ENCODE results near the gene GNPDA1.

DNA sequence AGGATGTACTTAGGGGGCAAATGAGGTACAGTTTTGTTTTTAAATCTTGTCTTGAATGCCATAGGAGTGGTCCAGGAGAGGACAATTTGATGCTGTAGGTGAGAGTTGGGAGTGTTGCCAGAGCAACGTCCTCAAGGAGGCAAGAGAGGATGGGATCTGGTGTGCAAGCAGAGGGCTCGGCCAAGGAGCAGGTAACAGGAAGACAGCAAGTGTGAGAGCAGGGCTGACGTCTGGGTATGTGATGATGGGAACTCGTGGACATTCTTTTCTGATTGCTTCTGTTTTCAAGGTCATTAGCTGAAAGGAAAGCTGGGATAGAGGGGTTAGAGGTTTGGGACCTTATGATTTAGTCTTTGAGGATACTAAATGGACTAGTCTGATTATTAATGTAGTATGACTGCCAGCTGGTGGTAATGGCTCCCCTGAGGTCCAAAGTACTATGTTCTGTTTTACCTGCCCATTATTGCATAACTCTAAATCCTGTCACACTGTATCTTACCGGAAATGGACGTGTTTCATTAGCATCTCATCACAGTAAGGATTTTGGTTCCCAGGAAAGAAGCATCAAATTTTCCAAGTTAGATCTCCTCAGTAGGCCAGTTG is 15.4 kb downstream of the GNPDA1 start:
- TF ChIP-seq, protein P1, sequence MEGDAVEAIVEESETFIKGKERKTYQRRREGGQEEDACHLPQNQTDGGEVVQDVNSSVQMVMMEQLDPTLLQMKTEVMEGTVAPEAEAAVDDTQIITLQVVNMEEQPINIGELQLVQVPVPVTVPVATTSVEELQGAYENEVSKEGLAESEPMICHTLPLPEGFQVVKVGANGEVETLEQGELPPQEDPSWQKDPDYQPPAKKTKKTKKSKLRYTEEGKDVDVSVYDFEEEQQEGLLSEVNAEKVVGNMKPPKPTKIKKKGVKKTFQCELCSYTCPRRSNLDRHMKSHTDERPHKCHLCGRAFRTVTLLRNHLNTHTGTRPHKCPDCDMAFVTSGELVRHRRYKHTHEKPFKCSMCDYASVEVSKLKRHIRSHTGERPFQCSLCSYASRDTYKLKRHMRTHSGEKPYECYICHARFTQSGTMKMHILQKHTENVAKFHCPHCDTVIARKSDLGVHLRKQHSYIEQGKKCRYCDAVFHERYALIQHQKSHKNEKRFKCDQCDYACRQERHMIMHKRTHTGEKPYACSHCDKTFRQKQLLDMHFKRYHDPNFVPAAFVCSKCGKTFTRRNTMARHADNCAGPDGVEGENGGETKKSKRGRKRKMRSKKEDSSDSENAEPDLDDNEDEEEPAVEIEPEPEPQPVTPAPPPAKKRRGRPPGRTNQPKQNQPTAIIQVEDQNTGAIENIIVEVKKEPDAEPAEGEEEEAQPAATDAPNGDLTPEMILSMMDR (IDR thresholded peaks at IDR 0.05; ENCODE audit: control extremely low read depth in 1 of 3, insufficient read depth in 1 of 3, low read depth in 1 of 3, low read length in 3 of 3), result no peak
- TF ChIP-seq GABPA (IDR thresholded peaks at IDR 0.05; ENCODE audit: borderline replicate concordance, insufficient read depth, low read length) (no peak), POLR2A (IDR thresholded peaks at IDR 0.05; ENCODE audit: control extremely low read depth in 1 of 2, low read depth in 2 of 2, low read length in 2 of 2) (no peak), KDM5A (IDR thresholded peaks at IDR 0.05; ENCODE audit: low read length) (no peak), EP300 (IDR thresholded peaks at IDR 0.05; ENCODE audit: borderline replicate concordance in 1 of 2, low read depth in 2 of 2, low read length in 2 of 2) (no peak), ZNF274 (IDR thresholded peaks at IDR 0.05; ENCODE audit: borderline replicate concordance, extremely low read depth, low read length) (no peak), CEBPB (IDR thresholded peaks at IDR 0.05; ENCODE audit: low read depth, low read length) (no peak), POLR2AphosphoS5 (IDR thresholded peaks at IDR 0.05; ENCODE audit: low read depth, low read length) (no peak), EZH2 (IDR thresholded peaks at IDR 0.05; ENCODE audit: low read depth, low read length, severe bottlenecking) (no peak), FOSL1 (IDR thresholded peaks at IDR 0.05; ENCODE audit: insufficient read depth, low read depth, low read length) (no peak), BCL11A (IDR thresholded peaks at IDR 0.05; ENCODE audit: low read depth in 2 of 2, low read length in 2 of 2) (no peak)
- TF ChIP-seq, protein P2, sequence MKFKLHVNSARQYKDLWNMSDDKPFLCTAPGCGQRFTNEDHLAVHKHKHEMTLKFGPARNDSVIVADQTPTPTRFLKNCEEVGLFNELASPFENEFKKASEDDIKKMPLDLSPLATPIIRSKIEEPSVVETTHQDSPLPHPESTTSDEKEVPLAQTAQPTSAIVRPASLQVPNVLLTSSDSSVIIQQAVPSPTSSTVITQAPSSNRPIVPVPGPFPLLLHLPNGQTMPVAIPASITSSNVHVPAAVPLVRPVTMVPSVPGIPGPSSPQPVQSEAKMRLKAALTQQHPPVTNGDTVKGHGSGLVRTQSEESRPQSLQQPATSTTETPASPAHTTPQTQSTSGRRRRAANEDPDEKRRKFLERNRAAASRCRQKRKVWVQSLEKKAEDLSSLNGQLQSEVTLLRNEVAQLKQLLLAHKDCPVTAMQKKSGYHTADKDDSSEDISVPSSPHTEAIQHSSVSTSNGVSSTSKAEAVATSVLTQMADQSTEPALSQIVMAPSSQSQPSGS (IDR thresholded peaks at IDR 0.05; ENCODE audit: low read length), result no peak
- TF ChIP-seq, protein P3, sequence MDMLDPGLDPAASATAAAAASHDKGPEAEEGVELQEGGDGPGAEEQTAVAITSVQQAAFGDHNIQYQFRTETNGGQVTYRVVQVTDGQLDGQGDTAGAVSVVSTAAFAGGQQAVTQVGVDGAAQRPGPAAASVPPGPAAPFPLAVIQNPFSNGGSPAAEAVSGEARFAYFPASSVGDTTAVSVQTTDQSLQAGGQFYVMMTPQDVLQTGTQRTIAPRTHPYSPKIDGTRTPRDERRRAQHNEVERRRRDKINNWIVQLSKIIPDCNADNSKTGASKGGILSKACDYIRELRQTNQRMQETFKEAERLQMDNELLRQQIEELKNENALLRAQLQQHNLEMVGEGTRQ (IDR thresholded peaks at IDR 0.05; ENCODE audit: low read length), result no peak
- TF ChIP-seq, protein P4, sequence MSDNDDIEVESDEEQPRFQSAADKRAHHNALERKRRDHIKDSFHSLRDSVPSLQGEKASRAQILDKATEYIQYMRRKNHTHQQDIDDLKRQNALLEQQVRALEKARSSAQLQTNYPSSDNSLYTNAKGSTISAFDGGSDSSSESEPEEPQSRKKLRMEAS (IDR thresholded peaks at IDR 0.05), result no peak

All from H1 (cell line).